HuH-7 (cell line): ENCODE data around the gene SLC25A31.

ENCODE experiments used
- DNase-seq: peaks from one replicate; pipeline ENCODE4 v3.0.0; 2011; ENCODE audit warnings: low spot score

SLC25A31 gene

DNA sequence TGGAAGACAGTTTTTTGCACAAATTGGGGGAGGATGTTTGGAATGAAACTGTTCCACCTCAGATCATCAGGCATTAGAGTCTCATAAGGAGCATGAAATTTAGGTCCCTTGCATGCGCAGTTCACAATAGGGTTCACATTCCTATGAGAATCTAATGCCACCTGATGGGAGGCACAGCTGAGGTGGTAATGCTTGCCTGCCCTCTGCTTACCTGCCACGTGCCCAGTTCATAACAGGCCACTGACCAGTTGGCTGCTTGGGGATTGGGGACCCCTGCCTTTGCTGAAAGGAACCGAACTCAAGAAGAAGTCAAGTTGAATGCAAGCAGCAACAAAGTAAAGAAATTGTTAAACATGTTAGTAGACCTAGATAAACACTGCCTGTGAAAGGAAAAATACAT is 47.3 kb downstream of the SLC25A31 start:
- no peak for DNase-seq

DNA sequence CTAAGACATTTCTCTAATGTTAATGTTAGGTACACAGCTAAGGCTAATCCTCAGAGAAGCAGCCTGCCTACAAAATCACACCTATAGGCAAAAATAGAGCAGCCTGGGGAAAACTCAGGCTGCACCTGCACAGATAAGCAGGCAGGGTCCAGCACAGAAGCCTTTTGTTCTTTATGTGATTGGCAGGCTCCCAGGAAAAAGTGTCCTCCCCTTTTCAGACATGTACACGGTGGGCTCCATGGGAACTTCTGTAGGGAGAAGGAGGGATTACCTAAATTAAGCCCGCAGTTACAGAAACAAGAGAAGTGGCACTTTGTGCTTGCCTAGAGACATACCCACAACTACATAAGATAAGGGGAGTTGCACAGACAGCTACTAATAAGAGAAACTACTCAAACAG is 47.9 kb downstream of the SLC25A31 start:
- no peak for DNase-seq

DNA sequence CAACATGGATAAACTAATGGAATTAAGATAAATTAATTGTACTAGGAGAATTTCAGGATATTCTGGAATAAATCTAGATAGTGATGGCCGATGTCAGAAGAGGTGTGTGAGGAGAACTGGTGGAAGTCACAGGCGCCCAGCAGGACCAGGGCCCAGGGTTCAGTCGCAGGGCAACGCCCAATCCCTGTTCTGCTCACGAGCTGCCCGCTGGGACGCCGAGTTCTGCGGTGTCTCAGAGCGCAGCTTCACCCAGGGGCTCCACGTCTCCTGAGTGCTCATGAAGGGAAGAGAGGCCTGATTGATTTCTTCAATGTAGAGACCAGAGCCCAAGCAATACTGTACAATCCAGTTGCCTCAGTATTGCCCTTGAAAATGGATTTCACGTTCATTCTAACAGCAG is 50.4 kb downstream of the SLC25A31 start:
- no peak for DNase-seq

DNA sequence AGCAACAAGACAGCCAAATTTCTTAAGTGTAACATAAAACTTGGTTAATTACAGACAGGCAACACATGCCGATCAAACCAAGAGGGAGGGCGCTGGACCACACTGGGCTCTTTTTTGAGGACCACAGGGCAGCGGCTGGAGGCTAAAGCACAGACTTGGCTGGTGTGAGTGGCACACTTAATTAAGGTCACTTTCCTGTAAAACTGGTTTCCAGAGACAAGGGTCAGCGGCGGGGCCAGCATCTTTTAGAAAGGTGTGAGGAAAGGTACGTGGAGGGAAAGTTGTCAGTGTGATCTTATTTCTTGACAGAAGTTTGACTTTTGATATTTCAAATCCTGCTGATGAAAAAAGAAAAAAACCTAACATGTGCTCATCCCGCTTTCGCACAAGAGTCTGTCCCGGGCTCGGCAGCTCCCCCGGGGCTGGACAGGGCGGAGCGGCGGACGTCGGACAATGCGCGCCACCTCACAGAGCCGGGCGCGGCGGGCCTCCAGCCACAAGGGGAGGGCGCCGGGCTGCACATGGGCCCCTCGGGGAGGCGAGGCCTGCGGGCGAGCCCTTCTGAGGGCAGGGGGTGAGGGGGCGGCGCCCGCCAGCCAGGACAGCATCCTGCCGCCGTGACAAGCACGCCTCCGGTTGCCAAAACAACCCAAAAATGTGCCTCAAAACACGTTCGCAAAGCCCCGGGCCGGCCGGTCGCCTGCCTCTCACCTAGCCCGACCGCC is 51.3 kb downstream of the SLC25A31 start:
- peak; percentile 12 for DNase-seq

DNA sequence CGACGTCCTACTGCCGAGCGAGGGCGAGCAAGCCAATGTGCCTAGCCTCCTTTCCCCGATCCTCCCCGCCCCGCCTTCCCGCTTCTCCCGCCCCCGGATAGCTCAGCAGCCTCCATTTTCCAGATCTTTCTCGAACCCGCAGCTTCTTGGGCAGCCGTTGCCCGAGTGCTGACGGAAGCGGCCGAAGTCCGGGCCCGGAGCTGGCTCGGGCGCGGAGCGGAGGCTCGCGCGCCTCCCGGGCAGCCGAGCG is 51.8 kb downstream of the SLC25A31 start:
- no peak for DNase-seq

DNA sequence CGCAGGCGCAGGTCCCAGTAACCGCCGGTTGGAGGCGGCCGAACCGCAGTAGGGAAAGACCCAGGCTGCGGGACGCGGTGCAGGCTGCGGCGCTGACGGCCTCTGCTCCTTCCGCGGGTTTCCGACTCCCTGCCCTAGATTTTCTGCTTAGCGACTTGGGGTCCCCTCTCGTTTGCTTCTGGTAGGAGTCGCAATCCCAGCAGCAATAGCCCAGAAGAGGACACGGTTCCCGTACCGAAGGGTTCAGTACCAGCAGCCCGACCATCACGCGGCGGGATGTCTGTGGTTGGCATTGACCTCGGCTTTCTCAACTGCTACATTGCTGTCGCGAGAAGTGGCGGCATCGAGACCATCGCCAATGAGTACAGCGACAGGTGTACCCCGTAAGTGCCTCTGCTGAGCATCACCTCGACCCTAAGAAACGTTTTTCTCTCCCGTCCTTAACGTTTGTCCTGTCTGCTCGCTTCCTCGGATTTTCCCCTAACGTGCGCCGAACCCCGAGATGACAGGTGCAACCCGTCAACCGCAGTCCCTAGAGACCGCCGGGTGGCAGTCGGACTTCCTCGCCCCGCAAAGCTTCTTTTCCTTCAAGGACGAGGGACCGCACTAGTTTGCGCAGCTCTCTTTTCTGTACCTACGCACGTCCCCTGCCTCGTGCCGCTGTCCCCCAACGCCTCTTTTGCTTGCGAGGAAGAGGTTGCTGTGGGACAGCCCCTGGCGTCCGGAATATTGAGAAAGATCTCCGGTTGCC is 52.2 kb downstream of the SLC25A31 start, which contains the start of gene HSPA4L:
Gene HSPA4L (plus strand): TSS at position 48 of the 751 bp plus-strand sequence. CDS start 229 bp downstream, at position 277.
- DNase-seq: peak; percentile 64

DNA sequence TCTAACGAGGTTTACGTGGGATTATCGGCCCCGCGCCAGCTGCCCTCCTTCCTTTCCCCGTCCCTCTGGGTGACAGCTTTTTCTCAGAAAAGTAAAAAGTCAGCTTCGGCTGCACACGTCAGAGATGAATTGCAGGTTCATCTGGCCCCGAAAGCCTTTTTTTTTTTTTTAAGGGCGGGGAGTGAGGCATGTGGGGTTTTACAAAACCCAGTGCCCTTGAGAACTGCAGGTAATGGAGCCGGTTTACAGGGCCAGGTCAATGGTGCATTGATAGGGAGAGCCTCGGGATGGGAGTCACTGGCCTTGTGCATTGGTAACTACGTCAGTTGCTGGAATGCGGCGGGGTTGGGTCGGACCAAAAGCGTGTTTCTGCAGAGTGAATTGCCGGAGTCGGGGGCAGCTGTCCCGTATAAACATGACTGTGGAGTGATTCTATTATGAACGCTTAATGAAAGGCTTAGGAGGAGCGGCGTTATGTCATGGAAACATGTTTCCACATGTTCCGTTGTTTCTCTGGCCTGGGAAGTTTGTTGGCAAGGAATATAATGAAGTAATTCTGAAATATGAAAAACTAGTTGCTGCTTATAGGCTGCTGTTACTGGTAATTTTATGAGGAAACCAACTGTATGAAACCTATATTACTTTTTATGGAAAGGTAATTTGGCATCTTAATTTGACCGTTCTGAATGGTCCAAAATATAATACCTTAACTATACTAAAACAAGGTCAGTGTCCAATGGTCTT is 53.0 kb downstream of the SLC25A31 start:
- DNase-seq: peak; percentile 28

DNA sequence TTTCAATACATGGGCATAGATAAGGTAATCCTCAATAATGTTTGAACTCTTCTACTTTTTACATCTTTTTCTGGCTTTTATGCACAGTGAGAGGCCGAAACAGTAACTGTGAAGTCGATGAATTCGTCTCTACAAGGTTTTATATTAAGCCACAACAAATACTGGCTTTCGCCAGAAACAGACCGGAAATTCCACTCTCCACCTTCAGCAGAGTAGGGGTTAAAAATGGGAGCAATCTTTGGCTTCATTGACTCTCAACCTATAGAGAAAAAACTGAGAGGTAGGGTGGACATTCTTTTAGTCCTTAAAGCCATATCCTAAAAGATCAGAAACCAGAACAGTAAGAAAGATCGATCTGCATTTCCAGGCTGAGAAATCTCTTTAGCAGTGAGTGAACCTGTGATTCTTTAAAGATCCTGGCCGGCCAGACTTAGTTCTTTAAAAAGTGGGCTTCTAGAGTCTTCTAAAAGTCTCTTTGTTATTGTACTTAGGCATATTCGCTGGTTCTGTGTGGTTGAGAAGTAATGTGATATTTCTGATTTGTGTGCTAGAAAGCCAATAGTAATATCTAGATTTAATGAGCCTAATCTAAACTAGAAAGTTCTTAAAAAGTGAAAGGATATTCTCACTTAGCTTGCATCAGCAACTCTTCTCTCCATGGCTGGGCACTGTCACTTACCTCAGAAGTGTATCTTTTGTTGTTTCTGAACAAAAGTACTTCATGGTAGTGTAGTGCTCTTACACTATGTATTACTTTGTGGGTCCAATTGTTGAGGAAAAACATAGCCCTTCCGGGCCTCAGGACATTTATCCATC is 54.0 kb downstream of the SLC25A31 start:
- DNase-seq: no peak

DNA sequence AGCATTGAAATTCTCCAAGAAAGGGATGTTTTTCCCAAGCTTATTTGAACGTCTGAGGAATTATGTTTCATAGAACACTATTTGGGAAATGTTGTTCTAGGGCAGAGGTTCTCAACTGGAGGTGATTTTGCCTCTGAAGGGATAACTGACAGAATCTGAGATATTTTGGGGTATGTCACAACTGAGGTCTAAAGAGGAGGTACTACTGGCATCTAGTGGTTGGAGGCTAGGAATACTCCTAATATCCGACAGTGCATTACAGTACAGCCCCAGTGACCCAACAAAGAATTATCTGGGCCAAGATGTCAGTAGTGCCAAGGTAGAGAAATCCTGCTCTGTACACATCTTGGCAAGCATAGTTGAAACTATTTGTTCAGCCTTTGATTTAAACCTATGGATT is 58.3 kb downstream of the SLC25A31 start:
- no peak for DNase-seq

DNA sequence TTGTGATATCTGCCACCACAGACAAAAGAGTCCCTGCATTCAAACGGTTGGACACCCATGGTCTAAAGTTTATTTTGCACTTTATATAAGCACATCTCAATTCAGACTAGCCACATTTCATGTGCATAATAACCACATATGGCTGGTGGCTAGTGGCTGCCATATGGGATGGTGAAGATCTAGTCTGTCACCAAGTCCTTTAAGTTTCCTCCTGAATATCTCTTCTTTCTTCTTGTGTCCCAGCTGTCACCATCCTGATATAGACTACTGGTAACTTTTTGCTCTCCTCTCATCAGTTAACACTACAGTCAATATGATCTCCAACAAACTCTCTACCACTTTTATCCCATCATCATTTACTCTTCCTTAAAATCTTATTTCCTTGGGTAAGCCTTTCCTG is 61.2 kb downstream of the SLC25A31 start:
- no peak for DNase-seq

DNA sequence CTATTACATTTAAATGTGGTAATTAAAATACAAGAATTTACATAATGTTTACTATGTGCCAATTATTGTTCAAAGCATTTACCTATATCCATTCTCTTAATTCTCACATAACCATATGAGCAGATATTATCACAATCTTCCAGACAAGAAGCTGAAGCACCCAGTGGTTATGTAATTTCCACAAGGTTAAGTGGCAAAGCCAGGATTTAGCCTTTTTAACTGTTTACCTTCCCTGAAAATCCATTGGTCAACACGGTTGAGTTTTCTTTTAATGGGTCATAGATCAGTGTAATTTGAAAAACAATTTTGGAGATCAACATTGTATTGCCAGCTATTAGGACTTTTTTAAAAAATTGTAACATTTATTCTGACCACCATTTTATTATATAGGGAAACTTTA is 63.3 kb downstream of the SLC25A31 start:
- no peak for DNase-seq

DNA sequence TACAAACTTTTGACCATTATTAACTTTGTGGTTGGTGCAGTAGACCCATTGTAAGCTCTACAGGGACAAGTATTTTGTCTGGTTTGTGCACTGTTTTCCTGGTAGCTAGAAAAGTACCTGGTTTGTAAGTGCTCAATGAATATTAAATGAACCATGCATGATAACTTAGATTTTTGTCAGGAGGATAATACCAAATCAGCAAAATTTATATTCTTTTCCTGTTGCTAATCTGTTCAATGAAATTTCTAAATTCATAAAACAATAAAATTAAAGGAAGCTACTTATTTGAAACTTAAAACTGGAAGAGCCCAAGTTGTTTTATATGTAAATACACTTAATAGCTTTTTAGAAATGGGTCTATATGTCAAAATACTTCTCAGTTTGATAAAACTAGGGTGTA is 69.5 kb downstream of the SLC25A31 start:
- no peak for DNase-seq

DNA sequence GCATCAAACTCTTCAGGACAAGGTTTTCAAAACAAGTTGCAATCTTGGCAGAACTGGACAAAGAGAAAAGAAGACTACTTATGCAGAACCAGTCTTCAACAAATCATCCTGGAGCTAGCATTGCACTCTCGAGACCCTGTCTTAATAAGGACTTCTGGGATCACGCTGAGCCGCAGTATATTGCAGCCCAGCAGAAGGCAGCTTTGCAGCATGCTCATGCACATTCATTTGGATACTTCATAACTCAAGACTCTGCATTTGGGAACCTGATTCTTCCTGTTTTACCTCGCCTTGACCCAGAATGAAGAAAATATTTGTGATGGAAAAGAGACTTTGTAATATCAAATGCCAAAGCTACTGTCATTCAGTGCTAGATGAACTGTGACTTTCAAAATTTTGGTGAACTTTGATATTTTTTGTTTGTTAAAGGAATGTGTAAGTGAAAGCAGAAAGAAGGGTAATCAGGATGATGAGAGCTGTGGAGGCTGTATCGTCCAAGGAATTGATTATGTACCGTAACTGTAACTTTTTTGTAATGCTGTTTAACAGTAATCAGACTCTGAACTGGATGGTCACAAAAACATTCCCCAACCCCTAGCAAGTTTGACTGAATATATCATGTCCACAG is 79.1 kb downstream of the SLC25A31 start:
- no peak for DNase-seq

DNA sequence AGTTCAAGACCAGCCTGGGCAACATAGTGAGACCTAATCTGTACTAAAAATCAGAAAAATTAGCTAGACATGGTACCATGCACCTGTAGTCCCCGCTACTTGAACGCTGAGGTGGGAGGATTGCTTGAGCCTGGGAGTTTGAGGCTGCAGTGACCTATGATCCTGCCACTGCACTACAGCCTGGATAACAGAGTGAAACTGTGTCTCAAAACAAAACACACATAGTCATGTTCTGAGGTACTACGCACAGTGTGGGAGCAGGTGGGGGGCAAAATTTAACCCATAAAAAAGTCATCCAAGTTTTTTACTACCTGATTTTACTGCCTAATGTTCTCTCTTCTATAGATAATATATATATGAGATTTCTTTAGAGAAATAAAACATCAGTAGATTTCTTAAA is 80.4 kb downstream of the SLC25A31 start:
- no peak for DNase-seq

DNA sequence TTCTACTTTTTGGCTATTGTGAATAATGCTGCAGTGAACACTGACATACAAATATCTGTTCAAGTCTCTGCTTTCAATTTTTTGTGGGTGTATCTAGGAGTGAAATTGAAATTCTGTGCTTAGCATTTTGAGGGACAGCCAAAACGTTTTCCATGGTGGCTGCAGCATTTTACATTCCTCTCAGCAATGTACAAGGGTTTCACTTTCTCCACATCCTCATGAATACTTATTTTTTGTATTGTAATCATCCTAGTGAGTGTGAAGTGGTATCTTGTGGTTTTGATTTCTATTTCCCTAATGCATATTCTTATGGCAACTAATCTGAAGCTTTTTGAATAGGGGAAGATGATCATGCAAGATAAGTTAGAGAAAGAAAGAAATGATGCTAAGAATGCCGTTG is 92.2 kb downstream of the SLC25A31 start:
- no peak for DNase-seq
